Vagina (tissue), 2 donors: Measurements from ENCODE around the gene NR1H2. TPM values are rescaled to one million over a fixed set of nuclear protein-coding genes. Genes with fewer than 3 reads are reported as not detected.

Experiments used
- DNase-seq, 2 donors: peaks; one replicate each; pipeline ENCODE4 v3.0.0-alpha.2; 2017; ENCODE audit errors: extremely low spot score in 2 of 2
- H3K27ac ChIP-seq: fragments of 200-600 bp; sonication (generic); one replicate; pipeline ENCODE4 v1.5.1; 2019
- H3K27me3 ChIP-seq: fragments of 200-600 bp; sonication (generic); one replicate; pipeline ENCODE4 v1.5.1; 2019
- H3K36me3 ChIP-seq, 2 donors: fragments of 200-600 bp; sonication (generic); one replicate each; pipeline ENCODE4 v1.5.1; 2017 to 2019
- H3K4me1 ChIP-seq: fragments of 200-600 bp; sonication (generic); one replicate; pipeline ENCODE4 v1.5.1; 2019
- H3K4me3 ChIP-seq, 2 donors: fragments of 200-600 bp; sonication (generic); 1 replicate in 1 of 2; 2 replicates in 1 of 2; pipeline ENCODE4 v1.5.1; 2016 to 2019
- H3K9me3 ChIP-seq: fragments of 200-600 bp; sonication (generic); one replicate; pipeline ENCODE4 v1.5.1; 2019
- POLR2A ChIP-seq, 2 donors: fragments of 450-650 bp; IDR thresholded peaks; one replicate each; pipeline ENCODE4 v1.6.1; 2017; ENCODE audit warnings: antibody characterized with exemption in 2 of 2, mild to moderate bottlenecking in 2 of 2, moderate library complexity in 2 of 2
- POLR2AphosphoS5 ChIP-seq, 2 donors: sonication (generic); formaldehyde crosslinking; IDR thresholded peaks; one replicate each; pipeline ENCODE4 v1.9.0; 2017; ENCODE audit warnings: antibody characterized with exemption in 2 of 2, mild to moderate bottlenecking in 2 of 2, low read depth in 1 of 2; ENCODE audit not compliant: insufficient read depth in 1 of 2
- intact Hi-C: fragments of 100-400 bp; cut with DNase I; formaldehyde crosslinking; loops from one replicate; pipeline ENCODE4 v1.15.1; 2023
- total RNA-seq: library from RNA; depleted of rRNA; stranded (reverse); fragments of >200 nt; gene quantifications from one replicate; pipeline ENCODE4 v1.2.3, GENCODE V29; 2016
- TF ChIP-seq, protein P1 (sequence below), 3 experiments: fragments of 450-650 bp in 2 of 3; fragments of 200-600 bp in 1 of 3; sonication (generic) in 1 of 3; IDR thresholded peaks; one replicate each; pipeline ENCODE4 v1.5.1; 2017 to 2019; ENCODE audit warnings: antibody characterized with exemption in 3 of 3, mild to moderate bottlenecking in 2 of 3, moderate library complexity in 2 of 3

NR1H2 gene
- total RNA-seq, 1 donor from 2014 or later: 84.7 TPM

DNA sequence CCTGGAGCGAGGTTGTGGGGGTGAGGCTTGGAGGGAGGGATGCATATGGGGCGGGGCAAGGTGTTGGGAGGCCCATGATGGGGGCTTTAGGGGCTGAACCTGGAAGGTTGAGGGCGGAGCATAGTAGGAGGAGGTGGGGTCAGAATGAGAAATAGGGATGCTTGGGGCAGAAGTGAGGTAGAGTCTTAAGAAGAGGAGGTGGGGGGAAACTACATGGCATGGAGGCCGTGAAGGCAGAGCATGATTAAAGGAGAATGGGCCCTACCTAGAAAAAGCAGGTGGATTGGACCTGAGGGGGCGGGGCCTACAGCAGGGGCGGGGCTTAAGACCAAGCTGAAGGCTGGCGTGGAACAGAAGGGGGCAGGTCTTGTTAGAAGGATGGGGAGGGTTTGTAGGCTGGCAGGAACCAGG is 799 bp downstream of the NR1H2 start:
- TF ChIP-seq POLR2A (IDR thresholded peaks at IDR 0.05): no peak
- TF ChIP-seq, protein P1, sequence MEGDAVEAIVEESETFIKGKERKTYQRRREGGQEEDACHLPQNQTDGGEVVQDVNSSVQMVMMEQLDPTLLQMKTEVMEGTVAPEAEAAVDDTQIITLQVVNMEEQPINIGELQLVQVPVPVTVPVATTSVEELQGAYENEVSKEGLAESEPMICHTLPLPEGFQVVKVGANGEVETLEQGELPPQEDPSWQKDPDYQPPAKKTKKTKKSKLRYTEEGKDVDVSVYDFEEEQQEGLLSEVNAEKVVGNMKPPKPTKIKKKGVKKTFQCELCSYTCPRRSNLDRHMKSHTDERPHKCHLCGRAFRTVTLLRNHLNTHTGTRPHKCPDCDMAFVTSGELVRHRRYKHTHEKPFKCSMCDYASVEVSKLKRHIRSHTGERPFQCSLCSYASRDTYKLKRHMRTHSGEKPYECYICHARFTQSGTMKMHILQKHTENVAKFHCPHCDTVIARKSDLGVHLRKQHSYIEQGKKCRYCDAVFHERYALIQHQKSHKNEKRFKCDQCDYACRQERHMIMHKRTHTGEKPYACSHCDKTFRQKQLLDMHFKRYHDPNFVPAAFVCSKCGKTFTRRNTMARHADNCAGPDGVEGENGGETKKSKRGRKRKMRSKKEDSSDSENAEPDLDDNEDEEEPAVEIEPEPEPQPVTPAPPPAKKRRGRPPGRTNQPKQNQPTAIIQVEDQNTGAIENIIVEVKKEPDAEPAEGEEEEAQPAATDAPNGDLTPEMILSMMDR (IDR thresholded peaks at IDR 0.05): no peak
- TF ChIP-seq POLR2AphosphoS5 (IDR thresholded peaks at IDR 0.05; ENCODE audit: insufficient read depth in 1 of 2, low read depth in 1 of 2): no peak
- Histone ChIP-seq H3K4me3 (peak overlapping the region; percentile 91 to 99), H3K9me3 (no peaks in the 10 kb centered on the region), H3K4me1 (peaks cover 20% of the 10 kb centered on the region), H3K27ac (peak overlapping the region; percentile 100), H3K36me3 (peaks cover 0 to 47% of the 10 kb centered on the region in 2 donors), H3K27me3 (no peaks in the 10 kb centered on the region)
- DNase-seq: no peak
- intact Hi-C loops: no loop called here

DNA sequence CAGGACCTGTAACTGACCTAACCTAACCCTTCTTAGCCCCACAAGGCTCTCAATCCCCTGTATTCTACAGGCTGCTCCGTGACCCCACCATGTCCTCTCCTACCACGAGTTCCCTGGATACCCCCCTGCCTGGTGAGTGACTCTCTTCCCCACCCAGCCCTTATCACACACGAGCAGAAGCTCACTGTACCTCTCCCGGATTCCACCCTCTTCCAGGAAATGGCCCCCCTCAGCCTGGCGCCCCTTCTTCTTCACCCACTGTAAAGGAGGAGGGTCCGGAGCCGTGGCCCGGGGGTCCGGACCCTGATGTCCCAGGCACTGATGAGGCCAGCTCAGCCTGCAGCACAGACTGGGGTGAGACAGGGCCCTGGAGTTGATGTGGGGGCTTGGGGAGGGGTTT is 1.3 kb downstream of the NR1H2 start:
- H3K4me1 ChIP-seq: peaks cover 20% of the 10 kb centered on the region
- H3K27me3 ChIP-seq: no peaks in the 10 kb centered on the region
- no peak for DNase-seq
- H3K36me3 ChIP-seq: peaks cover 0 to 49% of the 10 kb centered on the region in 2 donors
- H3K9me3 ChIP-seq: no peaks in the 10 kb centered on the region
- no peak overlapping the region for H3K4me3 ChIP-seq
- no peak overlapping the region for H3K27ac ChIP-seq
- intact Hi-C loops: no loop called here
- TF ChIP-seq, protein P1 (IDR thresholded peaks at IDR 0.05): no peak
- TF ChIP-seq POLR2AphosphoS5 (IDR thresholded peaks at IDR 0.05; ENCODE audit: insufficient read depth in 1 of 2, low read depth in 1 of 2) (no peak), POLR2A (IDR thresholded peaks at IDR 0.05) (no peak)

DNA sequence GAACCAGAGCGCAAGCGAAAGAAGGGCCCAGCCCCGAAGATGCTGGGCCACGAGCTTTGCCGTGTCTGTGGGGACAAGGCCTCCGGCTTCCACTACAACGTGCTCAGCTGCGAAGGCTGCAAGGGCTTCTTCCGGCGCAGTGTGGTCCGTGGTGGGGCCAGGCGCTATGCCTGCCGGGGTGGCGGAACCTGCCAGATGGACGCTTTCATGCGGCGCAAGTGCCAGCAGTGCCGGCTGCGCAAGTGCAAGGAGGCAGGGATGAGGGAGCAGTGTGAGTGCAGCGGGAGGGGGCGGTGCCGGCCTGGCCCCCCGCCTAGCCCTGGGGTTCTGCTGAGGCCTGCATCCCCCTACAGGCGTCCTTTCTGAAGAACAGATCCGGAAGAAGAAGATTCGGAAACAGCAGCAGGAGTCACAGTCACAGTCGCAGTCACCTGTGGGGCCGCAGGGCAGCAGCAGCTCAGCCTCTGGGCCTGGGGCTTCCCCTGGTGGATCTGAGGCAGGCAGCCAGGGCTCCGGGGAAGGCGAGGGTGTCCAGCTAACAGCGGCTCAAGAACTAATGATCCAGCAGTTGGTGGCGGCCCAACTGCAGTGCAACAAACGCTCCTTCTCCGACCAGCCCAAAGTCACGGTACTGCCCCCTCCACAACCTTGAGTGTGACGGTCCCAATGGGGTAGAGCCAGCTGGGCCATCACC is 2.1 kb downstream of the NR1H2 start:
- Histone ChIP-seq H3K4me1 (peaks cover 23% of the 10 kb centered on the region), H3K27me3 (no peaks in the 10 kb centered on the region), H3K9me3 (no peaks in the 10 kb centered on the region), H3K36me3 (peaks cover 0 to 49% of the 10 kb centered on the region in 2 donors), H3K27ac (no peak overlapping the region), H3K4me3 (no peak overlapping the region)
- intact Hi-C loops: no loop called here
- TF ChIP-seq POLR2AphosphoS5 (IDR thresholded peaks at IDR 0.05; ENCODE audit: insufficient read depth in 1 of 2, low read depth in 1 of 2) (no peak), POLR2A (IDR thresholded peaks at IDR 0.05) (no peak)
- TF ChIP-seq, protein P1 (IDR thresholded peaks at IDR 0.05): no peak
- DNase-seq: no peak

DNA sequence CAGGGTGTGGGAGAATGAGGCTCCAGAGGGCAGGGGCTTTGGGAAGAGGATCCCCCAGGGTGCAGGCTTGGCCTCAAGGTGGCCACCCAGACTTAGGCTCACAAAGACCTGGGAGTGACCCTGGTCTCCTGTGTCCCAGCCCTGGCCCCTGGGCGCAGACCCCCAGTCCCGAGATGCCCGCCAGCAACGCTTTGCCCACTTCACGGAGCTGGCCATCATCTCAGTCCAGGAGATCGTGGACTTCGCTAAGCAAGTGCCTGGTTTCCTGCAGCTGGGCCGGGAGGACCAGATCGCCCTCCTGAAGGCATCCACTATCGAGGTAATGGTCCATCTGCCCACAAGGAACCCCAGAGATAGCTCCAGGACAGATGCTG is 2.6 kb downstream of the NR1H2 start:
- Histone ChIP-seq H3K27me3 (no peaks in the 10 kb centered on the region), H3K36me3 (peaks cover 0 to 49% of the 10 kb centered on the region in 2 donors), H3K9me3 (no peaks in the 10 kb centered on the region), H3K27ac (no peak overlapping the region), H3K4me1 (peaks cover 28% of the 10 kb centered on the region), H3K4me3 (no peak overlapping the region)
- intact Hi-C loops: no loop called here
- TF ChIP-seq, protein P1 (IDR thresholded peaks at IDR 0.05): no peak
- TF ChIP-seq POLR2AphosphoS5 (IDR thresholded peaks at IDR 0.05; ENCODE audit: insufficient read depth in 1 of 2, low read depth in 1 of 2) (no peak), POLR2A (IDR thresholded peaks at IDR 0.05) (no peak)
- DNase-seq: no peak

DNA sequence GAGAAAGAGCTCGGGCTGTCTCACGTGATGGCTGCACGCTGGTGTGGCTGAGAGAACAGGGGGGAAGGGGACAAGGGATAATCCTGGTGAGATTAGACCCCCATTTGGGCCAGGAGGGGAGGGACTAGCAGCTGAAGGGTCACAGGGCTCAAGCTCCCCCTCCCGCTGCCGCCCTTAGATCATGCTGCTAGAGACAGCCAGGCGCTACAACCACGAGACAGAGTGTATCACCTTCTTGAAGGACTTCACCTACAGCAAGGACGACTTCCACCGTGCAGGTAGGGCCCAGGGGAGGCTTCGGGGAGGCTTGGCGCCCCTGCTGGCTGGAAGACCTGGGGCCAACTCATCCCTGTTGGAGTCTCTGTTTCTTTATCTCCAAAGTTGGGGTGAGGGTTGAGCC is 3.3 kb downstream of the NR1H2 start:
- Histone ChIP-seq H3K27me3 (no peaks in the 10 kb centered on the region), H3K27ac (no peak overlapping the region), H3K4me1 (peaks cover 29% of the 10 kb centered on the region), H3K9me3 (no peaks in the 10 kb centered on the region), H3K4me3 (no peak overlapping the region), H3K36me3 (peaks cover 0 to 49% of the 10 kb centered on the region in 2 donors)
- intact Hi-C loops: no loop called here
- DNase-seq: no peak
- no peak for TF ChIP-seq POLR2A (IDR thresholded peaks at IDR 0.05)
- no peak for TF ChIP-seq POLR2AphosphoS5 (IDR thresholded peaks at IDR 0.05; ENCODE audit: insufficient read depth in 1 of 2, low read depth in 1 of 2)
- TF ChIP-seq, protein P1 (IDR thresholded peaks at IDR 0.05): no peak
